ENCODE results near the gene CERS5. TPM values are rescaled to one million over a fixed set of nuclear protein-coding genes. Genes with fewer than 3 reads are reported as not detected.
"Not testable (repeated sequence)": the region's sequence is repeated elsewhere in the genome, so short reads cannot be mapped to it uniquely, and the experiment has no call there.

Gene CERS5
- total and polyA plus RNA-seq, 12 donors = 8.3 to 51.7 (median 11.8) TPM

- ATAC-seq (no peak), DNase-seq (no peak)
- no peaks in the 10 kb centered on the region for H3K9me3 ChIP-seq
- no peaks in the 10 kb centered on the region for H3K27me3 ChIP-seq
- WGBS, 2 donors = 81 to 86% methylated on average over 9 of the region's 9 CpGs
- TF ChIP-seq CTCF (IDR thresholded peaks at IDR 0.05) = no peak
- H3K27ac ChIP-seq = peak overlapping the region in 1 of 10 donors; percentile 48
- H3K36me3 ChIP-seq = peaks cover 0 to 58% (median 42%) of the 10 kb centered on the region in 9 donors
- H3K4me3 ChIP-seq = no peak overlapping the region
- peaks cover 0 to 34% (median 13%) of the 10 kb centered on the region in 9 donors for H3K4me1 ChIP-seq
- intact Hi-C loops (cut with DNase I) = loop anchor here in 6 of 10 donors (2.0 to 10.0 kb wide), 5 partner anchors 24 to 228 kb away; partner anchors contain the start of gene CERS5 (in 2 of the 6)
Measured at GRCh38 chr12:50087151-50087550, 80.0 kb downstream of the CERS5 start.

- Histone ChIP-seq H3K27ac (peak overlapping the region in 9 of 10 donors; percentile 96 to 100 (median 98)), H3K4me1 (peaks cover 0 to 34% (median 13%) of the 10 kb centered on the region in 9 donors), H3K36me3 (peaks cover 0 to 48% (median 32%) of the 10 kb centered on the region in 9 donors), H3K4me3 (peak overlapping the region in 7 of 10 donors; percentile 85 to 99 (median 90)), H3K9me3 (no peaks in the 10 kb centered on the region), H3K27me3 (no peaks in the 10 kb centered on the region)
- no peak for DNase-seq
- ATAC-seq = no peak
- no peak for TF ChIP-seq CTCF (IDR thresholded peaks at IDR 0.05)
- WGBS, 2 donors = 74 to 84% methylated on average over 5 of the region's 5 CpGs
- intact Hi-C loops (cut with DNase I) = loop anchor here in 6 of 10 donors (2.0 to 10.0 kb wide), 5 partner anchors 25 to 229 kb away; partner anchors contain the start of gene CERS5 (in 2 of the 6)
Measured at GRCh38 chr12:50086148-50086547, 81.0 kb downstream of the CERS5 start.

GRCh38 chr12:50085615-50086072 lies 81.5 kb downstream of the CERS5 start:
- Histone ChIP-seq H3K27ac (peak overlapping the region; percentile 95 to 100 (median 98)), H3K27me3 (no peaks in the 10 kb centered on the region), H3K4me1 (peaks cover 0 to 34% (median 13%) of the 10 kb centered on the region in 9 donors), H3K4me3 (peak overlapping the region; percentile 73 to 99 (median 90)), H3K9me3 (no peaks in the 10 kb centered on the region), H3K36me3 (peaks cover 0 to 43% (median 27%) of the 10 kb centered on the region in 9 donors)
- 3 to 7% methylated on average over 8 of the region's 8 CpGs for WGBS, 2 donors
- ATAC-seq (no peak), DNase-seq (no peak)
- no peak for TF ChIP-seq CTCF (IDR thresholded peaks at IDR 0.05)
- intact Hi-C loops (cut with DNase I) = loop anchor here in 8 of 10 donors (1.0 to 10.0 kb wide), 6 partner anchors 25 to 229 kb away; partner anchors contain the start of gene CERS5 (in 4 of the 8)

GRCh38 chr12:50084775-50085614 lies 82.2 kb downstream of the CERS5 start, which contains the start of gene SMARCD1:
TSS of gene SMARCD1 (plus strand) at chr12:50085342. CDS start at chr12:50085370, 28 bp downstream.
- peak in 8 of 9 donors; percentile 12 to 78 (median 59) for TF ChIP-seq CTCF (IDR thresholded peaks at IDR 0.05)
- Histone ChIP-seq H3K27me3 (no peaks in the 10 kb centered on the region), H3K36me3 (peaks cover 0 to 36% (median 22%) of the 10 kb centered on the region in 9 donors), H3K9me3 (no peaks in the 10 kb centered on the region), H3K4me3 (peak within 1 kb of the TSS; percentile 73 to 99 (median 90)), H3K4me1 (peaks cover 0 to 34% (median 13%) of the 10 kb centered on the region in 9 donors), H3K27ac (peak within 1 kb of the TSS; percentile 95 to 100 (median 98))
- ATAC-seq (peak; percentile 95 to 98 (median 96)), DNase-seq (peak; percentile 93)
- WGBS, 2 donors = 0% methylated on average over 62 to 69 of the region's 69 CpGs
- intact Hi-C loops (cut with DNase I) = loop anchor here in 7 of 10 donors (1.0 to 10.0 kb wide), 6 partner anchors 26 to 230 kb away; partner anchors contain the start of gene CERS5 (in 4 of the 7)

GRCh38 chr12:50084409-50084774 lies 82.8 kb downstream of the CERS5 start:
- DNase-seq, H3K9me3 ChIP-seq, H3K27me3 ChIP-seq: not testable (repeated sequence)
- ATAC-seq = peak in 1 of 8 donors; percentile 0
- Histone ChIP-seq H3K27ac (peak overlapping the region; percentile 95 to 100 (median 98)), H3K36me3 (peaks cover 0 to 30% (median 16%) of the 10 kb centered on the region in 9 donors), H3K4me1 (peaks cover 0 to 34% (median 13%) of the 10 kb centered on the region in 9 donors), H3K4me3 (peak overlapping the region; percentile 73 to 99 (median 90))
- 39 to 40% methylated on average over 7 of the region's 7 CpGs for WGBS, 2 donors
- intact Hi-C loops (cut with DNase I) = loop anchor here in 3 of 10 donors (2.0 to 10.0 kb wide), 2 partner anchors 26 to 230 kb away; no protein-coding TSS in a partner anchor

Data from heart right ventricle (tissue), 16 donors.